A549 treated with AZD9567 at 1 μM for 4 hours (cell line): Measurements from ENCODE around the gene ZNF432. TPM values are rescaled to one million over a fixed set of nuclear protein-coding genes. Genes with fewer than 3 reads are reported as not detected.

Experiments
- total RNA-seq: library from RNA; stranded (reverse); fragments of 200-300 nt; extraction: Qiagen RNA extraction; gene quantifications from 5 replicates; pipeline ENCODE4 v1.2.3, GENCODE V29; 2022; ENCODE audit not compliant: insufficient read depth

The ZNF432 gene
- total RNA-seq = 1.4 to 1.9 TPM (median 1.7 TPM) in 4 of 5 replicates, not detected in the other

DNA sequence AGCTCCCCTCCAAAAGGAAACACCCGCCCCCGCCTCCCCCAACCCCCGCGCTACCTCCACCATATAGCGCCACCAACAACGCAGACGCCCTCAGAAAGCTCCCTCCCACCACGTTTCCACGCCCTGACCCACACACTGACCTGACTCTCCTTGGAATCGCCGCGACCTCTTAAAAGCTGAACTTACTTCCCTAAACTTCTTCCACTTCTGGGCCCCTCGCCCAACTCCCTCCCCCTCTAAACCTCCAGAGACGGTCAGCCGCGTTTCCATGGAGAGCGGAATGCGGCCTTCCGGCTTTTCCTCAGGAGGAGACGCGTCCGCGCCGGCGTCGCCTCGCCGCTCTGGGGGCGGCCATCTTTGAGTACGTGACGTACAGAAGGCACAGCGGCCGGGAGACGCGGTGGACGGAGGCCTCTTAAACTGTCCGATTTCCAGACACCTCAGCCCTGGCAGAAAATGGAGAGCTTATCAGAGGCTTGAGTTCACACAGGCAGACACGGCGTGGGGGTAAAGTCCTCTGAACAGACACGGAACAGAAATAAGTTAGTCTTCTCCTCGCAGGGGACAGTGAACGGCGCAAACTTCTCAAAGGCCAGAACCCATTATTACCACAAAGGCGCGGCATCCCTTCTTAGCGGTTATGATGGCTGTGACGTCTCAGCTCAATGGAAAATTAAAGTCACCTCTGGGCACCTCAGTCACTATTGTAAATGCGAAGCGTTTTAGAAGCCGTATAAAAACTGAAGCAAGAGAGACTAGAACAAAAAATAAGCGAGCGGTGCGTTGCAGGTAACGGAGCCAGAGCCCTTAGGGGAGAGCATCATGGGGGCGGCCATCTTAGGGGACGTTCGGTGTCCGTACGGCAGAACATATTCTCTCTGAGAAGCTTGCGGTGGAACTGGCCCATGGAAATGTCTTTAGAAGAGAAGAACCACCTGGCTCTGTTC, at the start of gene ZNF432:
Gene ZNF432, minus strand, starts transcription at position 284 of the 947 bp plus-strand sequence. CDS start 1,970 bp downstream, outside the sequence.

DNA sequence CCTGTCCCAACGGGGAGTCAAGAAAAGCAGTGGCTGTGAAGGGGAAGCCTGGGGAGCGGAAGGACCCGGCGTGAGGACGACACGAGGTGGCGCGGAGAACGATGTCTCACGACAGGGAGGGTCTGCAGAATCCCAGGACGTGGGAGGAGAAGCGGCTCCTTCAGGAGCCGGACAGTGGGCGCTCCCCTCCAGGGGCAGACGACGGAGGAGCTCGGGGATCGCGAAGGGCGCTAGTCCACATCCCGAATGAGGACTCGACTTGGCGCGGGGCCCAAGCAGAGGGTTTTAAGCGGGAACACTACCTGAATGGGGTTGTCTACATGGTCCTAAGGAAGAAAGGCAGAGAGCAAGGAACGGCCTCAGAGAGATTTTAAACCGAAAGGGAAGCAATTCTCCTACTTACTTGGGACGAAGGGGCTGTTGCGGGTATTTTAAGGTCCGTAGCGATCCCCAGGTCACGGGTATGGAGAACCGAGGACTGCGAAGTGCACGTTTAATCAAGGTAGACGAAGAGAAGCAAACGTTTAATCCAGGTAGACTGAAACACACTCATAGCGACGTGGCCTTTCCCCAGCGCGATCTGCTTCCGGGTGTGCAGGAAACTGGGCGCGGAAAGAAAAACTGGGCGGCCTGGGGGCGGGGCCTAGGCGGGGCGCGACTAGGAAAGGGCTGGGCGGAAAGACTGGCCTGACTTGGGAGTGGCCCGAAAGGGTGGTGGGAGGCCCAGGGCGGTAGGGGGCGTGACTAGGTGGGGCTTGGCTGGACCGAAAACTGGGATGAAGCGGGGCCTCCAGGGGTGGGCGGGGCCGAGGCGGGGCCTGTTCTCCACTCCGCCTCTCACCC, 46.8 kb upstream of the ZNF432 start, which contains the start of gene ZNF841:
Gene ZNF841, minus strand, starts transcription at position 594 of the 843 bp plus-strand sequence. CDS start 10,964 bp downstream, outside the sequence.

GRCh38 chr19:52028027-52028779, 20.4 kb downstream of the ZNF432 start, which contains the start of gene ZNF614:
TSS of gene ZNF614 (minus strand) at chr19:52028379. CDS start at chr19:52025745, 2,634 bp downstream.

GRCh38 chr19:52007806-52008557, 40.7 kb downstream of the ZNF432 start, which contains the start of gene ZNF615:
TSS of gene ZNF615 (minus strand) at chr19:52008211. CDS start at chr19:52003711, 4,500 bp downstream.

DNA sequence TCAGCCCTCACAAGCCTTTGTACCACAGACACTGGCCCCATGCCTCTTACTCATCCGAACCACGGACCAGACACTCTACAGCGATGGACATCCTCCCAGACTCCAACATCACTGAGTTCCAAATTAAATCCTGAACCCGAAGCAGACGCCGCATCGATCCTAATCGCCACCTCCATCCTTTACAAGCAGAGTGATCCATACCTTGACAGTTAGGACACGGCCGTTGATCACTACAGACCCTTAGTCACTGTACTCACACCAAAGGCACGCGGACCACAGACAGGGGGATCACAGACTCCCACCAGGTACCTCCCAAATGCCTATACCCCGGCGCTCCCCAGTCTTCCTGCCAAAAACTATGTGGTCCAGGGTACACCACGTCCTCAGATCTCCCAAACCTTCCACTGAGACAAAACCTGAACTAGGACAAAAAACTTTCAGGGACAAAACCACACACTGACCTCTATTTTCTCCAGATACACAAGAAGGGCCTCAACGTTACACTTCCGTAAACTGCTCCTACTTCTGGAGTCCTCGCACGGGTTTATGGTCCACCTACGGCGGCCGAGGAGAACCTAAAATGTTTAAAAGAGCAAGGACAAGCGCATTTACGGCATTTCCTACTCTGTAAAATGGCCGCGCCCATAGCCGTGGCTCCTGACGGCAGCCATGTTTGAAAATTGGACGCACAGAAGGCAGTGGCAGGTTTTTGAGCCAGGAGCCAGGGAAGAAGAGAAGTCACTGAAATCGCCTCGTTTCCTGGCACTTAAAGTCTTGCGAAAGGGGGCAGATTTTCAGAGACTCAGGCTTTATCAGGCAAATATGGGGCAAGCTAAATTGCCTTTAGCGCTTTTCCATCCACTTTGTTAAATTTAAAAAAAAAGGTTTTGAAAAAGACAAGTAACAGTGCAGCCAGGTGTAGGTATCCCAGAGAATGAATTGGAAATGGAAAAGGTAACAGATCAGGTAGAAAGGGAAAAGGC, 62.0 kb downstream of the ZNF432 start, which contains the start of gene ZNF350:
Gene ZNF350, minus strand, starts transcription at position 532 of the 983 bp plus-strand sequence. CDS start 12,480 bp downstream, outside the sequence.

Other genes starting within 250 kb of the ZNF432 start
- gene ZNF577, start 160.9 kb downstream of the ZNF432 start, total RNA-seq = 0.03 to 0.08 TPM (median 0.06 TPM) in 3 of 5 replicates, not detected in the others
- gene ZNF649, start 143.8 kb downstream of the ZNF432 start, total RNA-seq = 0.11 to 0.35 TPM (median 0.17 TPM) in 4 of 5 replicates, not detected in the other
- gene ZNF613, start 121.4 kb downstream of the ZNF432 start, total RNA-seq = 0.75 to 2.2 TPM (median 1.3 TPM) in 4 of 5 replicates, not detected in the other
- 3.3 to 8.1 TPM (median 3.9 TPM) in 5 replicates for gene ZNF350, start 62.0 kb downstream of the ZNF432 start, total RNA-seq
- 2.6 to 4.6 TPM (median 4.1 TPM) in 5 replicates for gene ZNF615, start 40.6 kb downstream of the ZNF432 start, total RNA-seq
- 2.9 to 4.3 TPM (median 3.4 TPM) in 5 replicates for gene ZNF614, start 20.5 kb downstream of the ZNF432 start, total RNA-seq
- 1.5 to 3.1 TPM (median 1.9 TPM) in 5 replicates for gene ZNF841, start 46.9 kb upstream of the ZNF432 start, total RNA-seq
- 0.52 to 4.3 TPM (median 0.91 TPM) in 5 replicates for gene ZNF616, start 91.1 kb upstream of the ZNF432 start, total RNA-seq
- 0.53 to 1.1 TPM (median 0.69 TPM) in 5 replicates for gene ZNF836, start 122.8 kb upstream of the ZNF432 start, total RNA-seq
- gene PPP2R1A, start 141.2 kb upstream of the ZNF432 start, total RNA-seq = 268 to 309 TPM (median 304 TPM) in 5 replicates
- gene ZNF766, start 220.7 kb upstream of the ZNF432 start, total RNA-seq = 6.9 to 9.6 TPM (median 8.5 TPM) in 5 replicates
- gene ZNF480, start 248.3 kb upstream of the ZNF432 start, total RNA-seq = 9.9 to 18.1 TPM (median 17.2 TPM) in 5 replicates